ENCODE results near the gene LCMT1.

DNA sequence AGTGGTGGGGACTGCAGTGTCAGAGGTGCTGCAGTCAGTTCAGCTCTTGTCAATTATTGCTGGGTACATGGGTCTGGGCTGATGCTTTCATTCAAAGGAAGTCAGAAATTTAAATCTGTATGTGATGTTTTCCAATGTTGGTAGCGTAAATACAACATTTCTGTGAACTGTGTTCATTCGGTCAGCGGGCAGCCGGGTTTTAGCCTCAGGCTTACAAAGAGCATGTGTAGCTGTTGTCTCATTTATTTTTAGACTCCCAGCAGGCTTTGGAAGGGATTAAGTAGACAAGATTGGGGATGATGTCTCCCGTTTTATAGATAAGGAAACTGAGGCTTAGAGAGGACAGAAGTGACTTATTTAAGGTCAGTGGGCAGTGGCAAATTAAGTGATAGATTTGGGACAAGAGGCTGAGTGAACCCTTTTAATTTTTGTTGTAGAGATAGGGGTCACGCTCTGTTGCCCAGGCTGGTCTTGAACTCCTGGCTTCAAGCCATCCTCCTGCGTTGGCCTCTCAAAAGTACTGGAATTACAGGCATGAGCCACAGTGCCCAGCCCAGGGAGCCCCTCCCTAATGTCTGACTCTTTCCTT, 113.3 kb downstream of the LCMT1 start:
- TF ChIP-seq, protein P1, sequence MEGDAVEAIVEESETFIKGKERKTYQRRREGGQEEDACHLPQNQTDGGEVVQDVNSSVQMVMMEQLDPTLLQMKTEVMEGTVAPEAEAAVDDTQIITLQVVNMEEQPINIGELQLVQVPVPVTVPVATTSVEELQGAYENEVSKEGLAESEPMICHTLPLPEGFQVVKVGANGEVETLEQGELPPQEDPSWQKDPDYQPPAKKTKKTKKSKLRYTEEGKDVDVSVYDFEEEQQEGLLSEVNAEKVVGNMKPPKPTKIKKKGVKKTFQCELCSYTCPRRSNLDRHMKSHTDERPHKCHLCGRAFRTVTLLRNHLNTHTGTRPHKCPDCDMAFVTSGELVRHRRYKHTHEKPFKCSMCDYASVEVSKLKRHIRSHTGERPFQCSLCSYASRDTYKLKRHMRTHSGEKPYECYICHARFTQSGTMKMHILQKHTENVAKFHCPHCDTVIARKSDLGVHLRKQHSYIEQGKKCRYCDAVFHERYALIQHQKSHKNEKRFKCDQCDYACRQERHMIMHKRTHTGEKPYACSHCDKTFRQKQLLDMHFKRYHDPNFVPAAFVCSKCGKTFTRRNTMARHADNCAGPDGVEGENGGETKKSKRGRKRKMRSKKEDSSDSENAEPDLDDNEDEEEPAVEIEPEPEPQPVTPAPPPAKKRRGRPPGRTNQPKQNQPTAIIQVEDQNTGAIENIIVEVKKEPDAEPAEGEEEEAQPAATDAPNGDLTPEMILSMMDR (IDR thresholded peaks at IDR 0.05): no peak
- TF ChIP-seq POLR2A (IDR thresholded peaks at IDR 0.05): no peak

Data from thyroid gland (tissue), 4 donors.